GM18498 (cell line): ENCODE measurements around the gene STXBP6.
"Not testable (repeated sequence)": the region's sequence is repeated elsewhere in the genome, so short reads cannot be mapped to it uniquely, and the experiment has no call there.

Experiments used
- ATAC-seq: cut with Tn5 transposase; IDR thresholded peaks from one replicate; pipeline ENCODE4 v1.9.1; 2021; ENCODE audit warnings: mild to moderate bottlenecking, moderate library complexity; ENCODE audit not compliant: unreplicated experiment

The STXBP6 gene

DNA sequence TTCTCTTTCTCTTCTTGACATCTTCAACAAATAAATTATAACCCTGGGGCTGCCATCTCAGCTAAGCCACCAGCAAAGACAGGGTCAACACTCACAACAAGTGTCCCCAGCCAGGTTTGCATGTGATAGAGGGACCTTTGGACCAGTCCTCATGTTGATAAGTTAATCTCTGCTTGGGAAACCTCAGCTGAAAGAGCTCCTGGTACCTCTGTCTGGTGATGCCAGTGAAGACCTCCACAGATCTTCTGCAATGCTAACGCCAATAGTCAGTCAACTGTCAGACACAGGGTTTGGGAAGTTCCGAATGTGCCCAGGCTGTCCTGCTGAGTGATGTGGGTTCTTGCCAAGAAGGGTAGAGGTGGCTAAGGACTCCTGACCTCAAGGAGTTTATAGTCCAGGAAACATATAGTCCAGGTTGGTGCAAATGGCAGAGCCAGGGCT, 236.1 kb downstream of the STXBP6 start:
- ATAC-seq: no peak

GRCh38 chr14:24813089-24813815, 236.7 kb downstream of the STXBP6 start:
- no peak for ATAC-seq

- ATAC-seq: no peak
Observed at GRCh38 chr14:24809135-24809534, 240.8 kb downstream of the STXBP6 start.

DNA sequence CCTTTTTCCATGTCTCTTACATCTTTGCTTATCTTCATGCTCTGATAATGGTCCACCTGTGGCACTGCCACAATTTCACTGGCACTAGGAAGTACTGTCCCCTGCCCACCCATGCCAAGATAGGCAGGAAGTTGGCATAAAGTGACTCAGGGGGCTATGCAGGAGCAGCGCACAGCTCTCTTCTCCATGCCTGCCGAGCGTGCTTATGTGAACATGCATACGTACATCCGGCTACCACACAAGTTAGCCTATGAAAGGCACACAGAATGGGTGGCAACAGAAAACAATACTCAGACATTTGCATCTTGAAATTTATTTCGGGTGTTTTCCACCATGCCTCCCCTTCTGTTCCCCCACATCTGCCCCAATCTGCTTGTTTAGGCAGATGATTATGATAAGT, 241.5 kb downstream of the STXBP6 start:
- no peak for ATAC-seq

DNA sequence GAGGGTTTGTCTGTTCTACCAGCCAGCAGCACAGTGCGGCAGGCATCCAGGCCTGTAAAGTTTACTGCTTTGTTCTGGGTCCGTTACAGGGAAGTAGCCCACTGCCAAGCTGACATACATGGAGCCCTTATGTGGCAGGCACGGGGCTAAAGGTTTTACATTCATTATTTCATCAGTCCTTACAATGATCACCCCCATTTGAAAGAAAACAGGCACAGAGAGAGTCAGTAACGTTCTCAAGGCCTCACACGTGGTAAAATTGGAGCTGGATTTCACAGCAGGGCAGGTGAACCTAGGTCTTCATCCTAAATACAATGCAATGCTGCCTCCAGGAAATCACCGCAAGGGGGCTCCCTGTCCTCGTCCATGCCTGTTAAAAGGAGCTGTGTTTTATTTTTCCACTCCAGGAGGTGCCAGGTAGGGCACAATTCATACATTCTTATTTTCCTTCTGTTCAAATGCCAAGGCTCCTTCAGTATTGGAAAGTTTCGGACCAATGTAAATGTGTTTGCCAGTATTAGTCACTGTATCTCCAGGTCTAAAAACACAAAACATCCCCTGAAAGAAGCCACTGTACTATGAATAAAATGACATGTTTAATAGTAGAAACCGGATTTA, 243.8 kb downstream of the STXBP6 start:
- ATAC-seq: peak; percentile 66

DNA sequence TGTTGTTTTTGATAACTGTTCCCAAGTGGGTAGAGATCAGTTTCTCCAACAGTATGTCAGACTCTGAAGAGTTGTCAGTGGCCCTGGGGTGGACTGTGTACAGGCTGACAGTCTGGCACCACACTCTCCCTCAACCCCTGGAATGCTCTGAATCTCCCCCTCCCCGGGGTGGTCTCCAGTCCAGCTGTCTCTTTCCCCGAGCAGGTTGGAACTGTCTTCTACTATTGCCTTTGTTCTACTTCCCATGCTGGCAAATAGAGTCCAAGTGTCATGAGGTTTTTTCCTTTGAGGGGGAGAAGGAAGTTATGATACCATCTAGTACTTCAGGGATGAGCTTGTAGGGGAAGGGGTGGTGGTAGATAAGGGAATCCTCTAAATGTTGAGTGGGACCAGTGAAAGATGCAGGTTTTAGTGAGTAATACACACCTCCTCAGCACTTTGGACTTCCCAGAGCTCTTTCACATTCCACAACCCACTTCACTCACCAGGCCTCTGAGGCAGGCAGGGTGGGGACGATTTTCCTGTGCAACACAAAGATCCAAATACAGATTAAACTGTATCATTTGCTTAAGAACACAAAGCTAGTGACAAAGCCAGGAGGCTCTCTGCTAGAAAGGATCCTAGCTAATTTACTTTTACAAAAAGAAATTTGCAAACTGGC, 245.3 kb downstream of the STXBP6 start:
- ATAC-seq: no peak

GRCh38 chr14:24803933-24804494, 245.9 kb downstream of the STXBP6 start:
- no peak for ATAC-seq

DNA sequence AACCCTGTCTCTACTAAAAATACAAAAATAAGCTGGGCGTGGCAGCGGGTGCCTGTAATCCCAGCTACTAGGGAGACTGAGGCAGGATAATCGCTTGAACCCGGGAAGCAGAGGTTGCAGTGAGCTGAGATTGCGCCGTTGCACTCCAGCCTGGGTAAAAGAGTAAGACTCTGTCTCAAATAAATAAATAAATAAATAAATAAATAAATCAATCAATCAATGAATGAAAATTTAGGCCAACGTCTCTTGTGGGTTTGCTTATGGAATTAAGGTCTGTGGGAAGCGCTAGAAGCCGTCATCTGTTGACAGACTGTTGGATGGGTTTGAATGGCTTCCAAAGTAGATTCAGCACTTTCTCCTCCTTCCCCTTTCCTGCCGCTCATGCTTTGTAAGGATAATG, 246.5 kb downstream of the STXBP6 start:
- not testable (repeated sequence) for ATAC-seq

GRCh38 chr14:24802236-24802635, 247.7 kb downstream of the STXBP6 start:
- ATAC-seq: no peak

DNA sequence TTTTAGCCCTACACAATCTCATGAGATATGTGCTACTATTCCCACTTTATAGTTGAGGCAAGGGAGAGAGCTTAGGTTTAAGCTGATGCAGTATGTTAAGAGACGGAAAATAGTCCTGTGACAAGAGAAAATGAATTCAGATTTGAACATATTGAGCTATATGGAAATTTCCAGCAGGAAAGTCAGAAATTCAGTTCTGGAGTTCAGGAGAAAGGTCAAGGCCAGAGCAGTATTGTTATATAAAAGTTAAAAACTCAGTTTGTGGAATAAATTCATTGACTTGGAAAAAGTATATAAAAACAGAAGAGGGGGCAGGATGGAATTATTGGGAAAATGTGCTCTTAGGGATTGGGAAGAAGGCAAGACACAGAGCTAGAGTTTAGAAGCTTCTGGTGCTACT, 248.9 kb downstream of the STXBP6 start:
- no peak for ATAC-seq

GRCh38 chr14:24798911-24799462, 251.0 kb downstream of the STXBP6 start:
- ATAC-seq: peak; percentile 56

- ATAC-seq: no peak
Observed at GRCh38 chr14:24795406-24795805, 254.5 kb downstream of the STXBP6 start.

DNA sequence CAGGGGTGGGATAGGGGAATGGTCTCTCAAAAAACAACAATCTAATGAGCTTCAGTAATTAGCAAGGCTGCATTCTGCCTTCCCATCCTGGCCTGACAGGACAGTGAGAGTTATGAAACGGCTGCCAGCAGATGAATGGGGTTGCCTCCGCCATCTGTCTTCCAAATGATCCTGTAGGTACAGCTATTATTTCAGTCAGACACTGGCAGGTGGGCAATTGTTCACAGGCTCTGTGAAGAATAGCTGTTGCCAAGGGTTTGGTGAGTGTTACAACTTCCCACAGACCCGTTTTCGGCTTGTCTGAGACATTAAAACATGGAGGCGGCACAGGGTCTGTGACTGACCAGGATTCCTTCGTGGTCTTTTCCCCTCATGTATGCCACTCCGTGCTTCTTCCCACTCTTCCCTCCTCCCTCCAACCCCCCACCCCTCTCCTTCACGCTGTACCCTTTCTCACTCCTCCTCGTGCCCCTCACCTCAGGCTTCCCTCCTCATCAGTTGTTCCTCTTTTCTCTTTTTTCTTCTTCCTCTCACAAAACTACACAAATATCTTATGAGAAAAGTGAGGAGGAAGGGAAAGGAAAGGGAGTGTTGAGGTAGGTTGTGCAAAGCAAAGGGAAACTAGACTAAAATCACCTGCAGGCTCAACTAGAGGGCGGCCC, 255.2 kb downstream of the STXBP6 start:
- no peak for ATAC-seq

DNA sequence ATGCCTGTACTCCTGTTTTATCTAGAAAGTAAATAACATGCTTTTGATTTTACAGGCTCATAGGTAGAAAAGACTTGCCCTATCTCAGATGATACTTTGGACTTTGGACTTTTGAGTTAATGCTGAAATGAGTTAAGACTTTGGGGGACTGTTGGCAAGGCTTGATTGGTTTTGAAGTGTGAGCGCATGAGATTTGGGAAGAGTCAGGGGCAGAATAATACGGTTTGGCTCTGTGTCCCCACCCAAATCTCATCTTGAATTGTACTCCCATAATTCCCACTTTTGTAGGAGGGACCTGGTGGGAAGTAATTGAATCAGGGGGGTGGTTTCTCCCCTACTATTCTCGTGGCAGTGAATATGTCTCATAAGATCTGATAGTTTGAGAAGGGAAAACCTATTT, 259.8 kb downstream of the STXBP6 start:
- no peak for ATAC-seq

- no peak for ATAC-seq
Observed at GRCh38 chr14:24789378-24789884, 260.5 kb downstream of the STXBP6 start.

GRCh38 chr14:24785698-24786097, 264.2 kb downstream of the STXBP6 start:
- no peak for ATAC-seq

- no peak for ATAC-seq
Observed at GRCh38 chr14:24784981-24785380, 265.0 kb downstream of the STXBP6 start.

DNA sequence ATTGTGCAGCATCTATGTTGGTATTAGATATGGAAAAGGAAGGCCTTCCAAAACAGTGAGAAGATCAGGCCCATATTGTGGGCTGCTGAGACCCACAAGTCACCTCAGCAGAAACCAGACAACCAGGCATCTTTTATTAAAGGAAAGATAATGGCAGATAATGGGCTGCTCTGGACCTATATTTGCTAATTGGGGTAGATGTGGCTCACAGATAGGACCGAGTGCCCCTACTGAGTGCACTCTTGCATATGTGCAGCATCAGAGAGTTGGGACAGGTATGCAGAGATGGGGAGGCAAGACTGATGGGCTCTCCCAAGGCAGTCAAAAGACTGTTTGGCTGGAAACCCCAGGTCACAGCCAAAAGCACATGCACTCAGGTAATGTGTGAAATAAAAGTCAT, 266.2 kb downstream of the STXBP6 start:
- ATAC-seq: no peak

GRCh38 chr14:24780281-24780680, 269.7 kb downstream of the STXBP6 start:
- no peak for ATAC-seq

- ATAC-seq: no peak
Observed at GRCh38 chr14:24777678-24778077, 272.3 kb downstream of the STXBP6 start.

- ATAC-seq: no peak
Observed at GRCh38 chr14:24775950-24776349, 274.0 kb downstream of the STXBP6 start.
